EL (cell line): ENCODE measurements around the gene MS4A1.
A peak's percentile ranks its signal among the peaks of the same experiment; 100 is the strongest.
"Not testable (repeated sequence)": the region's sequence is repeated elsewhere in the genome, so short reads cannot be mapped to it uniquely, and the experiment has no call there.

Experiments used
- DNase-seq: peaks from one replicate; pipeline ENCODE4 v3.0.0-alpha.2; 2016

Gene MS4A1

GRCh38 chr11:60455531-60456042 is at the start of gene MS4A1:
TSS of gene MS4A1 (plus strand) at chr11:60455847. CDS start at chr11:60462375, 6,528 bp downstream.
- DNase-seq: no peak

- DNase-seq: no peak
Measured at GRCh38 chr11:60420015-60420414, 35.6 kb upstream of the MS4A1 start.

GRCh38 chr11:60422609-60423008 is 33.0 kb upstream of the MS4A1 start:
- DNase-seq: no peak

- DNase-seq: no peak
Measured at GRCh38 chr11:60428517-60428916, 27.1 kb upstream of the MS4A1 start.

GRCh38 chr11:60429272-60429671 is 26.4 kb upstream of the MS4A1 start, which contains the start of gene MS4A5:
TSS of gene MS4A5 (plus strand) at chr11:60429572. CDS start at chr11:60429675, 103 bp downstream.
- DNase-seq: no peak

GRCh38 chr11:60431251-60431650 is 24.4 kb upstream of the MS4A1 start:
- no peak for DNase-seq

GRCh38 chr11:60433401-60433800 is 22.2 kb upstream of the MS4A1 start:
- DNase-seq: no peak

GRCh38 chr11:60447070-60447469 is 8.6 kb upstream of the MS4A1 start:
- no peak for DNase-seq

- no peak for DNase-seq
Measured at GRCh38 chr11:60447846-60448245, 7.8 kb upstream of the MS4A1 start.

GRCh38 chr11:60451185-60451584 is 4.5 kb upstream of the MS4A1 start:
- not testable (repeated sequence) for DNase-seq

GRCh38 chr11:60454212-60454611 is 1.4 kb upstream of the MS4A1 start:
- no peak for DNase-seq

GRCh38 chr11:60457576-60457975 is 1.9 kb downstream of the MS4A1 start:
- DNase-seq: no peak

- no peak for DNase-seq
Measured at GRCh38 chr11:60459345-60459744, 3.7 kb downstream of the MS4A1 start.

GRCh38 chr11:60468829-60469228 is 13.2 kb downstream of the MS4A1 start:
- DNase-seq: no peak

GRCh38 chr11:60469723-60470122 is 14.1 kb downstream of the MS4A1 start:
- no peak for DNase-seq

GRCh38 chr11:60477035-60477445 is 21.4 kb downstream of the MS4A1 start:
- no peak for DNase-seq

GRCh38 chr11:60482361-60482760 is 26.7 kb downstream of the MS4A1 start:
- DNase-seq: no peak

- DNase-seq: no peak
Measured at GRCh38 chr11:60485987-60486386, 30.3 kb downstream of the MS4A1 start.

- DNase-seq: no peak
Measured at GRCh38 chr11:60492488-60493009, 36.9 kb downstream of the MS4A1 start, which contains the start of gene MS4A12. TSS of gene MS4A12 (plus strand) at chr11:60492778. CDS start at chr11:60497319, 4,541 bp downstream.

GRCh38 chr11:60493454-60493853 is 37.8 kb downstream of the MS4A1 start:
- DNase-seq: no peak

- no peak for DNase-seq
Measured at GRCh38 chr11:60498399-60498798, 42.8 kb downstream of the MS4A1 start.

- peak; percentile 35 for DNase-seq
Measured at GRCh38 chr11:60498853-60499252, 43.2 kb downstream of the MS4A1 start.

GRCh38 chr11:60500276-60500910 is 44.7 kb downstream of the MS4A1 start:
- DNase-seq: peak; percentile 58

GRCh38 chr11:60502221-60502775 is 46.7 kb downstream of the MS4A1 start:
- no peak for DNase-seq
